Measurements from ENCODE around the gene CCDC187. TPM values are rescaled to one million over a fixed set of nuclear protein-coding genes. Genes with fewer than 3 reads are reported as not detected.

Gene CCDC187
- total RNA-seq, 1 experiment from 2014 or later = 2.7 TPM

- no peaks in the 10 kb centered on the region for H4K20me1 ChIP-seq (ENCODE audit: insufficient read depth)
- H3K4me1 ChIP-seq (replicated peaks; ENCODE audit: insufficient read depth) = no peaks in the 10 kb centered on the region
- no peaks in the 10 kb centered on the region for H3K79me2 ChIP-seq (ENCODE audit: low read depth)
- no peak overlapping the region for H2AFZ ChIP-seq
- H3K4me3 ChIP-seq = no peak overlapping the region
- no peak overlapping the region for H3K27ac ChIP-seq
- no peaks in the 10 kb centered on the region for H3F3A ChIP-seq (ENCODE audit: insufficient read depth, low read depth)
- peaks cover 7% of the 10 kb centered on the region; the same call in 1 of the 2 replicates for H3K27me3 ChIP-seq (ENCODE audit: insufficient read depth, low read depth)
- DNase-seq = no peak
- H3K4me2 ChIP-seq = no peak overlapping the region
- TF ChIP-seq EZH2 (IDR thresholded peaks at IDR 0.05; ENCODE audit: low read depth) (no peak), CTCF (conservative IDR thresholded peaks at IDR 0.05) (no peak)
- H3K9me3 ChIP-seq (ENCODE audit: insufficient read depth, low read depth) = no peaks in the 10 kb centered on the region
- no peaks in the 10 kb centered on the region for H3K36me3 ChIP-seq (ENCODE audit: low read depth)
- CTCF ChIA-PET = no interaction called here
- intact Hi-C loops (cut with micrococcal nuclease; ENCODE audit: unreplicated experiment) = loop anchor here (10.0 kb wide), 1 partner anchor 316 kb away; no protein-coding TSS in a partner anchor
- no TSS peak for BruUV-seq (replicated peaks)
- POLR2A ChIA-PET (ENCODE audit: unreplicated experiment) = interaction anchor here (0.6 kb wide), 2 partner anchors 27 to 78 kb away, joined by 3 read pairs; no protein-coding TSS in a partner anchor
- no peaks in the 10 kb centered on the region for H3K9me2 ChIP-seq (ENCODE audit: insufficient read depth)
Measured at GRCh38 chr9:136318776-136319241, 14.9 kb upstream of the CCDC187 start.

GRCh38 chr9:136318111-136318775 lies 14.3 kb upstream of the CCDC187 start:
- Histone ChIP-seq H3K79me2 (ENCODE audit: low read depth) (no peaks in the 10 kb centered on the region), H3K27ac (no peak overlapping the region), H3F3A (ENCODE audit: insufficient read depth, low read depth) (no peaks in the 10 kb centered on the region), H3K27me3 (ENCODE audit: insufficient read depth, low read depth) (peaks cover 7% of the 10 kb centered on the region; the same call in 1 of the 2 replicates), H3K4me2 (no peak overlapping the region), H3K9me3 (ENCODE audit: insufficient read depth, low read depth) (no peaks in the 10 kb centered on the region), H3K9me2 (ENCODE audit: insufficient read depth) (no peaks in the 10 kb centered on the region), H4K20me1 (ENCODE audit: insufficient read depth) (no peaks in the 10 kb centered on the region), H2AFZ (no peak overlapping the region), H3K4me3 (no peak overlapping the region), H3K4me1 (replicated peaks; ENCODE audit: insufficient read depth) (no peaks in the 10 kb centered on the region), H3K36me3 (ENCODE audit: low read depth) (no peaks in the 10 kb centered on the region)
- ChIA-PET CTCF (no interaction called here), POLR2A (ENCODE audit: unreplicated experiment) (no interaction called here)
- no peak for TF ChIP-seq EZH2 (IDR thresholded peaks at IDR 0.05; ENCODE audit: low read depth)
- DNase-seq = no peak
- BruUV-seq (replicated peaks) = no TSS peak
- intact Hi-C loops (cut with micrococcal nuclease; ENCODE audit: unreplicated experiment) = loop anchor here (10.0 kb wide), 1 partner anchor 317 kb away; no protein-coding TSS in a partner anchor

- ChIA-PET CTCF (no interaction called here), POLR2A (ENCODE audit: unreplicated experiment) (no interaction called here)
- no peaks in the 10 kb centered on the region for H3K79me2 ChIP-seq (ENCODE audit: low read depth)
- no peaks in the 10 kb centered on the region for H3K9me3 ChIP-seq (ENCODE audit: insufficient read depth, low read depth)
- H3K27me3 ChIP-seq (ENCODE audit: insufficient read depth, low read depth) = peaks cover 7% of the 10 kb centered on the region; the same call in 1 of the 2 replicates
- DNase-seq = no peak
- BruUV-seq (replicated peaks) = no TSS peak
- no peak overlapping the region for H2AFZ ChIP-seq
- no peaks in the 10 kb centered on the region for H3K36me3 ChIP-seq (ENCODE audit: low read depth)
- H3K4me2 ChIP-seq = no peak overlapping the region
- H4K20me1 ChIP-seq (ENCODE audit: insufficient read depth) = no peaks in the 10 kb centered on the region
- TF ChIP-seq CTCF (conservative IDR thresholded peaks at IDR 0.05) (no peak), EZH2 (IDR thresholded peaks at IDR 0.05; ENCODE audit: low read depth) (no peak)
- H3K4me3 ChIP-seq = no peak overlapping the region
- no peaks in the 10 kb centered on the region for H3K9me2 ChIP-seq (ENCODE audit: insufficient read depth)
- no peaks in the 10 kb centered on the region for H3K4me1 ChIP-seq (replicated peaks; ENCODE audit: insufficient read depth)
- H3F3A ChIP-seq (ENCODE audit: insufficient read depth, low read depth) = no peaks in the 10 kb centered on the region
- intact Hi-C loops (cut with micrococcal nuclease; ENCODE audit: unreplicated experiment) = loop anchor here (10.0 kb wide), 1 partner anchor 317 kb away; no protein-coding TSS in a partner anchor
- no peak overlapping the region for H3K27ac ChIP-seq
Measured at GRCh38 chr9:136317695-136318094, 13.8 kb upstream of the CCDC187 start.
